HCT116 (cell line): ENCODE measurements around the gene USP48. TPM values are rescaled to one million over a fixed set of nuclear protein-coding genes. Genes with fewer than 3 reads are reported as not detected.

Source experiments
- ATAC-seq: fragments of 200-7000 bp; cut with Tn5 transposase; 2 replicates; pipeline ENCODE4 v1.9.1; 2020; ENCODE audit warnings: mild to moderate bottlenecking, moderate library complexity
- BruUV-seq: library from RNA; stranded (reverse); fragments of 400-500 nt; replicated peaks from 2 replicates; lab custom pipeline; 2021; lab: Mats Ljungman, UMichigan
- CTCF ChIA-PET: fragments of 300-600 bp; sonication (Branson Sonifier 250); formaldehyde crosslinking; loops from one replicate; lab custom pipeline; 2021; ENCODE audit warnings: antibody characterized with exemption; lab: Charles Lee
- POLR2A ChIA-PET: fragments of 300-600, 350-600 bp; sonication (Branson Sonifier 250); formaldehyde crosslinking; loops from one replicate; lab custom pipeline; 2021; ENCODE audit warnings: antibody characterized with exemption; lab: Charles Lee
- RAD21 ChIA-PET, 2 experiments: fragments of 300-600 bp; sonication (Branson Sonifier 250); formaldehyde crosslinking; loops; one replicate each; lab custom pipeline; 2023; ENCODE audit warnings: low total read pairs in 2 of 2; ENCODE audit not compliant: uncharacterized antibody in 2 of 2, unreplicated experiment in 2 of 2, low non-redundant PET in 1 of 2; lab: Charles Lee
- DNase-seq: peaks from one replicate; pipeline ENCODE4 v3.0.0-alpha.2; 2010; ENCODE audit warnings: low read depth, low spot score
- H2AFZ ChIP-seq: fragments of 200-600 bp; shearing (Covaris generic), sonication (generic); 2 replicates; pipeline ENCODE4 v1.6.1; 2017; ENCODE audit warnings: low read depth, mixed run types, mixed read lengths, antibody characterized with exemption, low read length; ENCODE audit not compliant: poor library complexity, severe bottlenecking
- H3K27ac ChIP-seq: 2 replicates; pipeline ENCODE4 v1.5.1; 2012; ENCODE audit warnings: low read depth, low read length
- H3K27me3 ChIP-seq: fragments of 200-600 bp; sonication (generic); 2 replicates; pipeline ENCODE4 v1.6.1; 2016; ENCODE audit warnings: mixed run types, low read length, mixed read lengths; ENCODE audit not compliant: insufficient read depth
- H3K36me3 ChIP-seq, 2 experiments: fragments of 200-500 bp in 1 of 2; fragments of 200-600 bp in 1 of 2; sonication (Bioruptor generic) in 1 of 2; sonication (generic) in 1 of 2; 2 replicates each; pipeline versions ENCODE4 v1.5.1 to v1.6.1; 2014 to 2016; ENCODE audit warnings: low read length in 2 of 2, inconsistent platforms in 1 of 2, mixed read lengths in 1 of 2, mixed run types in 1 of 2; ENCODE audit not compliant: insufficient read depth in 2 of 2, control insufficient read depth in 1 of 2
- H3K4me1 ChIP-seq, 2 experiments: fragments of 200-600 bp in 1 of 2; sonication (generic) in 1 of 2; 2 replicates each; pipeline versions ENCODE4 v1.5.1 to v1.6.1; 2012 to 2017; ENCODE audit warnings: low read length in 2 of 2, inconsistent platforms in 1 of 2, mild to moderate bottlenecking in 1 of 2, mixed read lengths in 1 of 2, mixed run types in 1 of 2, moderate library complexity in 1 of 2; ENCODE audit not compliant: insufficient read depth in 2 of 2, control insufficient read depth in 1 of 2
- H3K4me2 ChIP-seq: fragments of 200-600 bp; sonication (generic); 2 replicates; pipeline ENCODE4 v1.6.1; 2017; ENCODE audit warnings: mixed run types, low read length, mixed read lengths
- H3K4me3 ChIP-seq, 2 experiments: fragments of 200-600 bp in 1 of 2; sonication (generic) in 1 of 2; replicated peaks in 1 of 2; 2 replicates each; pipeline ENCODE4 v1.5.1; 2011 to 2016; ENCODE audit warnings: low read length in 2 of 2, control low read depth in 1 of 2, low read depth in 1 of 2, mild to moderate bottlenecking in 1 of 2, mixed read lengths in 1 of 2, mixed run types in 1 of 2
- H3K79me2 ChIP-seq: fragments of 200-600 bp; sonication (generic); 2 replicates; pipeline ENCODE4 v1.6.1; 2017; ENCODE audit warnings: mild to moderate bottlenecking, mixed run types, low read length, moderate library complexity, mixed read lengths; ENCODE audit not compliant: insufficient read depth
- H3K9ac ChIP-seq: fragments of 200-600 bp; sonication (generic); 2 replicates; pipeline ENCODE4 v1.6.1; 2016; ENCODE audit warnings: low read length, mixed read lengths
- H3K9me2 ChIP-seq: fragments of 200-600 bp; sonication (generic), shearing (Covaris generic); 2 replicates; pipeline ENCODE4 v1.6.1; 2017; ENCODE audit warnings: mixed run types, mild to moderate bottlenecking, moderate library complexity; ENCODE audit not compliant: insufficient read depth
- H3K9me3 ChIP-seq, 2 experiments: fragments of 200-500 bp in 1 of 2; fragments of 200-600 bp in 1 of 2; sonication (Bioruptor generic) in 1 of 2; sonication (generic) in 1 of 2; 2 replicates each; pipeline ENCODE4 v1.6.1; 2014 to 2017; ENCODE audit warnings: low read length in 2 of 2, mixed read lengths in 2 of 2, inconsistent platforms in 1 of 2, low read depth in 1 of 2, mild to moderate bottlenecking in 1 of 2, mixed run types in 1 of 2, moderate library complexity in 1 of 2; ENCODE audit not compliant: control insufficient read depth in 1 of 2, insufficient read depth in 1 of 2
- H4K20me1 ChIP-seq: fragments of 200-600 bp; sonication (generic), shearing (Covaris generic); 2 replicates; pipeline ENCODE4 v1.6.1; 2017; ENCODE audit warnings: mixed run types, mild to moderate bottlenecking, moderate library complexity; ENCODE audit not compliant: insufficient read depth
- ATF3 ChIP-seq: IDR thresholded peaks from 2 replicates; pipeline ENCODE4 v1.6.1; 2012
- CBX3 ChIP-seq: IDR thresholded peaks from 2 replicates; pipeline ENCODE4 v1.6.1; 2012; ENCODE audit warnings: low read depth
- EGR1 ChIP-seq: IDR thresholded peaks from 2 replicates; pipeline ENCODE4 v1.6.1; 2012; ENCODE audit warnings: low read depth
- ELF1 ChIP-seq: IDR thresholded peaks from 2 replicates; pipeline ENCODE4 v1.6.1; 2012; ENCODE audit warnings: low read depth, borderline replicate concordance
- EZH2phosphoT487 ChIP-seq: fragments of 200-600 bp; IDR thresholded peaks from 2 replicates; pipeline ENCODE4 v1.6.1; 2018; ENCODE audit warnings: antibody characterized with exemption, borderline replicate concordance
- JUND ChIP-seq: IDR thresholded peaks from 2 replicates; pipeline ENCODE4 v1.6.1; 2012
- POLR2A ChIP-seq: IDR thresholded peaks from 2 replicates; pipeline ENCODE4 v1.7.0; 2011; ENCODE audit warnings: borderline replicate concordance; ENCODE audit not compliant: insufficient read depth, insufficient read length; ENCODE audit errors: extremely low read depth
- POLR2AphosphoS5 ChIP-seq: IDR thresholded peaks from 2 replicates; pipeline ENCODE4 v1.6.1; 2011; ENCODE audit warnings: mild to moderate bottlenecking, low read depth, low read length, moderate library complexity
- RAD21 ChIP-seq: IDR thresholded peaks from 2 replicates; pipeline ENCODE4 v1.6.1; 2012; ENCODE audit warnings: low read depth, mild to moderate bottlenecking
- SIN3A ChIP-seq: IDR thresholded peaks from 2 replicates; pipeline ENCODE4 v1.6.1; 2012; ENCODE audit warnings: low read depth
- SP1 ChIP-seq: IDR thresholded peaks from 2 replicates; pipeline ENCODE4 v1.6.1; 2012; ENCODE audit warnings: low read depth
- SRF ChIP-seq: IDR thresholded peaks from 2 replicates; pipeline ENCODE4 v1.6.1; 2012; ENCODE audit warnings: low read depth
- TCF7L2 ChIP-seq: IDR thresholded peaks from 2 replicates; pipeline ENCODE4 v1.7.0; 2011; ENCODE audit warnings: borderline replicate concordance, inconsistent platforms; ENCODE audit not compliant: insufficient read depth, insufficient read length; ENCODE audit errors: extremely low read depth
- ZBTB33 ChIP-seq: IDR thresholded peaks from 2 replicates; pipeline ENCODE4 v1.6.1; 2011; ENCODE audit warnings: mild to moderate bottlenecking, low read length, moderate library complexity; ENCODE audit not compliant: insufficient replicate concordance; ENCODE audit errors: extremely low read depth
- ZFX ChIP-seq: fragments of 450-650 bp; IDR thresholded peaks from 2 replicates; pipeline ENCODE4 v1.6.1; 2017
- ZNF274 ChIP-seq: fragments of 200-500 bp; sonication (Bioruptor generic); IDR thresholded peaks from 2 replicates; pipeline ENCODE4 v1.6.1; 2014; ENCODE audit warnings: mild to moderate bottlenecking, low read depth, low read length, inconsistent platforms
- intact Hi-C: fragments of 100-400 bp; cut with micrococcal nuclease; formaldehyde crosslinking; loops from 2 replicates; pipeline ENCODE4 v1.10.0; 2022
- total RNA-seq: library from RNA; stranded (reverse); gene quantifications from one replicate; pipeline ENCODE4 v1.2.1, GENCODE V29; 2021; ENCODE audit not compliant: unreplicated experiment

USP48 gene
- total RNA-seq, 1 experiment from 2014 or later, result 54.8 TPM

- RAD21 ChIA-PET, result no interaction called here
- Histone ChIP-seq H3K36me3 (peaks cover 9 to 18% of the 10 kb centered on the region in 2 experiments; a peak in 3 of 4 replicates), H3K9me3 (no peaks in the 10 kb centered on the region), H3K9ac (no peak overlapping the region), H3K27me3 (no peaks in the 10 kb centered on the region), H3K4me3 (no peak overlapping the region), H3K4me1 (no peaks in the 10 kb centered on the region), H3K9me2 (no peaks in the 10 kb centered on the region), H3K27ac (no peak overlapping the region), H4K20me1 (no peaks in the 10 kb centered on the region), H3K79me2 (peaks cover 2% of the 10 kb centered on the region; the same call in 1 of the 2 replicates), H2AFZ (no peak overlapping the region), H3K4me2 (no peak overlapping the region)
- POLR2A ChIA-PET, result no interaction called here
- TF ChIP-seq JUND (no peak), TCF7L2 (no peak), CBX3 (no peak), RAD21 (no peak), POLR2A (no peak), POLR2AphosphoS5 (no peak), EGR1 (no peak), ZFX (no peak), SP1 (no peak), ATF3 (no peak), ZBTB33 (no peak), ELF1 (no peak), SIN3A (no peak), EZH2phosphoT487 (no peak), ZNF274 (no peak), SRF (no peak)
- intact Hi-C loops, result no loop called here
- no peak for ATAC-seq
- BruUV-seq, result TSS peak; percentile 27
- DNase-seq, result no peak
- CTCF ChIA-PET, result no interaction called here
Measured at GRCh38 chr1:21749859-21750468, 33.0 kb downstream of the USP48 start.
